Cardiac muscle cell (in vitro differentiated cells and primary cell): ENCODE results near the gene CD320. TPM values are rescaled to one million over a fixed set of nuclear protein-coding genes. Genes with fewer than 3 reads are reported as not detected.
"Not testable (repeated sequence)": the region's sequence is repeated elsewhere in the genome, so short reads cannot be mapped to it uniquely, and the experiment has no call there.

Source experiments
- DNase-seq, 2 donors: peaks; one replicate each; pipeline versions ENCODE4 v3.0.0 to v3.0.0-alpha.2; 2010 to 2017; ENCODE audit warnings: low read depth in 1 of 2, low spot score in 1 of 2
- H3K27ac ChIP-seq: fragments of 200-600 bp; sonication (generic); 2 replicates; pipeline ENCODE4 v1.5.1; 2016
- H3K27me3 ChIP-seq: fragments of 200-600 bp; sonication (generic); 2 replicates; pipeline ENCODE4 v1.6.0; 2016; ENCODE audit warnings: control low read depth
- H3K36me3 ChIP-seq: fragments of 200-600 bp; sonication (generic); 2 replicates; pipeline ENCODE4 v1.5.1; 2016; ENCODE audit warnings: control low read depth
- H3K4me1 ChIP-seq: fragments of 200-600 bp; sonication (generic); 2 replicates; pipeline ENCODE4 v1.8.1; 2017; ENCODE audit warnings: low read depth, mild to moderate bottlenecking, mixed run types
- H3K4me3 ChIP-seq: fragments of 200-600 bp; sonication (generic); 2 replicates; pipeline ENCODE4 v1.5.1; 2016; ENCODE audit warnings: mild to moderate bottlenecking
- H3K9me3 ChIP-seq: fragments of 200-600 bp; sonication (generic); 2 replicates; pipeline ENCODE4 v1.5.1; 2017; ENCODE audit warnings: low read depth, mild to moderate bottlenecking, control low read depth
- CTCF ChIP-seq: IDR thresholded peaks from 2 replicates; pipeline ENCODE4 v1.5.1; 2012; ENCODE audit warnings: low read depth, mild to moderate bottlenecking, low read length
- polyA plus RNA-seq: library from polyadenylated mRNA; unstranded; fragments of >200 nt; fragmentation: Nextera tagmentation; extraction: Ambion mirVana; gene quantifications from 2 replicates; pipeline ENCODE4 v1.2.1, GENCODE V29; 2016
- total RNA-seq: library from RNA; depleted of rRNA; stranded (reverse); fragments of >200 nt; gene quantifications from 2 replicates; pipeline ENCODE4 v1.2.3, GENCODE V29; 2016

The CD320 gene
- total and polyA plus RNA-seq, 2 experiments from 2014 or later, result 94.7 to 99.3 TPM

GRCh38 chr19:8320564-8321066 lies 12.5 kb upstream of the CD320 start:
- TF ChIP-seq CTCF, result no peak
- no peaks in the 10 kb centered on the region for H3K9me3 ChIP-seq
- H3K27me3 ChIP-seq, result no peaks in the 10 kb centered on the region
- H3K4me3 ChIP-seq, result peak overlapping the region; percentile 77
- peak in 1 of 2 donors; percentile 15 for DNase-seq
- H3K4me1 ChIP-seq, result peaks cover 11% of the 10 kb centered on the region
- H3K27ac ChIP-seq, result peak overlapping the region; percentile 91
- H3K36me3 ChIP-seq, result peaks cover 5% of the 10 kb centered on the region

GRCh38 chr19:8319807-8320520 lies 11.8 kb upstream of the CD320 start:
- peak overlapping the region; percentile 91 for H3K27ac ChIP-seq
- DNase-seq, result no peak
- peaks cover 11% of the 10 kb centered on the region for H3K4me1 ChIP-seq
- peaks cover 5% of the 10 kb centered on the region for H3K36me3 ChIP-seq
- no peak for TF ChIP-seq CTCF
- no peaks in the 10 kb centered on the region for H3K9me3 ChIP-seq
- no peaks in the 10 kb centered on the region for H3K27me3 ChIP-seq
- H3K4me3 ChIP-seq, result peak overlapping the region; percentile 77

GRCh38 chr19:8318835-8319234 lies 10.7 kb upstream of the CD320 start:
- DNase-seq, H3K27ac ChIP-seq, H3K4me3 ChIP-seq, H3K36me3 ChIP-seq, H3K9me3 ChIP-seq, H3K27me3 ChIP-seq: not testable (repeated sequence)
- H3K4me1 ChIP-seq, result peaks cover 11% of the 10 kb centered on the region

GRCh38 chr19:8316351-8317125 lies 8.4 kb upstream of the CD320 start:
- no peak overlapping the region for H3K4me3 ChIP-seq
- H3K9me3 ChIP-seq, result no peaks in the 10 kb centered on the region
- TF ChIP-seq CTCF, result no peak
- no peaks in the 10 kb centered on the region for H3K27me3 ChIP-seq
- H3K27ac ChIP-seq, result no peak overlapping the region
- no peak for DNase-seq
- H3K36me3 ChIP-seq, result peaks cover 4% of the 10 kb centered on the region
- H3K4me1 ChIP-seq, result peaks cover 5% of the 10 kb centered on the region

GRCh38 chr19:8314981-8315640 lies 7.0 kb upstream of the CD320 start:
- not testable (repeated sequence) for H3K9me3 ChIP-seq

GRCh38 chr19:8311461-8312260 lies 3.5 kb upstream of the CD320 start:
- no peaks in the 10 kb centered on the region for H3K27me3 ChIP-seq
- H3K9me3 ChIP-seq, result no peaks in the 10 kb centered on the region
- H3K27ac ChIP-seq, result no peak overlapping the region
- TF ChIP-seq CTCF, result no peak
- peaks cover 13% of the 10 kb centered on the region for H3K4me1 ChIP-seq
- no peak for DNase-seq
- no peak overlapping the region for H3K4me3 ChIP-seq
- peaks cover 14% of the 10 kb centered on the region for H3K36me3 ChIP-seq

More at GRCh38 chr19:8314981-8315640, 7.0 kb upstream of the CD320 start:
- H3K27ac ChIP-seq, H3K4me1 ChIP-seq, H3K36me3 ChIP-seq, DNase-seq, H3K4me3 ChIP-seq, H3K27me3 ChIP-seq: not testable (repeated sequence)
